Measurements from ENCODE around the gene PAQR8. TPM values are rescaled to one million over a fixed set of nuclear protein-coding genes. Genes with fewer than 3 reads are reported as not detected.

Gene PAQR8
- total RNA-seq, 1 donor from 2014 or later, result 21.2 TPM

- Mint-ChIP-seq H3K4me1 (ENCODE audit: unreplicated experiment) (peaks cover 38% of the 10 kb centered on the region), H3K4me3 (peak overlapping the region; percentile 88), H3K36me3 (no peaks in the 10 kb centered on the region), H3K27me3 (peaks cover 18% of the 10 kb centered on the region), H3K27ac (peak overlapping the region; percentile 85), H3K9me3 (no peaks in the 10 kb centered on the region)
- TF ChIP-seq, protein P1, sequence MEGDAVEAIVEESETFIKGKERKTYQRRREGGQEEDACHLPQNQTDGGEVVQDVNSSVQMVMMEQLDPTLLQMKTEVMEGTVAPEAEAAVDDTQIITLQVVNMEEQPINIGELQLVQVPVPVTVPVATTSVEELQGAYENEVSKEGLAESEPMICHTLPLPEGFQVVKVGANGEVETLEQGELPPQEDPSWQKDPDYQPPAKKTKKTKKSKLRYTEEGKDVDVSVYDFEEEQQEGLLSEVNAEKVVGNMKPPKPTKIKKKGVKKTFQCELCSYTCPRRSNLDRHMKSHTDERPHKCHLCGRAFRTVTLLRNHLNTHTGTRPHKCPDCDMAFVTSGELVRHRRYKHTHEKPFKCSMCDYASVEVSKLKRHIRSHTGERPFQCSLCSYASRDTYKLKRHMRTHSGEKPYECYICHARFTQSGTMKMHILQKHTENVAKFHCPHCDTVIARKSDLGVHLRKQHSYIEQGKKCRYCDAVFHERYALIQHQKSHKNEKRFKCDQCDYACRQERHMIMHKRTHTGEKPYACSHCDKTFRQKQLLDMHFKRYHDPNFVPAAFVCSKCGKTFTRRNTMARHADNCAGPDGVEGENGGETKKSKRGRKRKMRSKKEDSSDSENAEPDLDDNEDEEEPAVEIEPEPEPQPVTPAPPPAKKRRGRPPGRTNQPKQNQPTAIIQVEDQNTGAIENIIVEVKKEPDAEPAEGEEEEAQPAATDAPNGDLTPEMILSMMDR (conservative IDR thresholded peaks at IDR 0.05), result no peak
- no peak for DNase-seq (ENCODE audit: extremely low spot score, unreplicated experiment)
Observed at GRCh38 chr6:52360028-52360427, 1.9 kb upstream of the PAQR8 start.

- peaks cover 38% of the 10 kb centered on the region for H3K4me1 Mint-ChIP-seq (ENCODE audit: unreplicated experiment)
- H3K4me3 Mint-ChIP-seq, result peak overlapping the region; percentile 88
- peak overlapping the region; percentile 85 for H3K27ac Mint-ChIP-seq
- DNase-seq (ENCODE audit: extremely low spot score, unreplicated experiment), result no peak
- no peaks in the 10 kb centered on the region for H3K36me3 Mint-ChIP-seq
- H3K9me3 Mint-ChIP-seq, result no peaks in the 10 kb centered on the region
- TF ChIP-seq, protein P1 (conservative IDR thresholded peaks at IDR 0.05), result no peak
- H3K27me3 Mint-ChIP-seq, result peaks cover 18% of the 10 kb centered on the region
Observed at GRCh38 chr6:52360601-52361413, 1.1 kb upstream of the PAQR8 start.

DNA sequence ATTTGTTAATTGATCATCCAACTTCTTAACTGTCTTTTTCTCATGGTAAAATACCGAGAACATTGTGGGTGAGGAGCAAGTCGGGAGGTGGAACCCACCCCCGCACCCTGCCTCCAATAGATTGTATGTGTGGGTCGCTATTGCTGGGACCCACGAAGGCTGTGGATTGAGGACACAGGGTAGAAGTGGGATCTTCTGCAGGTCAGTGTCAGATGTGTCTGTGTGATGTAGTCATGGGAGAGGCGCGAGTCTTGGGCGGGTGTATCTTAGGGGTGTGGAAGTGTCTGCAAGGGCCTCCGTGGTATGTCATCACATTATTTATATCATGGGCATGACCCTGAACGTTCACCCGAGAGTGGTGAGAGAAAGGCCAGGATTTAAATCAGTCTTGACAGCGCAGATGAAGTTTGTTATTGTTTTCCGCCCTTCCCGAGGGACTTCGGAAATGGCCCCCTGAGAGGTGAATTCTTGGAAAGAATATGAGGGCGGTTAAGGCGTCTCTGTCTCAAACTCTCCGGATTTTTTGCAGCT, 472 bp upstream of the PAQR8 start:
- no peaks in the 10 kb centered on the region for H3K9me3 Mint-ChIP-seq
- TF ChIP-seq, protein P1 (conservative IDR thresholded peaks at IDR 0.05), result no peak
- H3K27me3 Mint-ChIP-seq, result peaks cover 18% of the 10 kb centered on the region
- peaks cover 3% of the 10 kb centered on the region for H3K36me3 Mint-ChIP-seq
- H3K27ac Mint-ChIP-seq, result peak overlapping the region; percentile 85
- H3K4me1 Mint-ChIP-seq (ENCODE audit: unreplicated experiment), result peaks cover 38% of the 10 kb centered on the region
- peak overlapping the region; percentile 88 for H3K4me3 Mint-ChIP-seq
- no peak for DNase-seq (ENCODE audit: extremely low spot score, unreplicated experiment)

DNA sequence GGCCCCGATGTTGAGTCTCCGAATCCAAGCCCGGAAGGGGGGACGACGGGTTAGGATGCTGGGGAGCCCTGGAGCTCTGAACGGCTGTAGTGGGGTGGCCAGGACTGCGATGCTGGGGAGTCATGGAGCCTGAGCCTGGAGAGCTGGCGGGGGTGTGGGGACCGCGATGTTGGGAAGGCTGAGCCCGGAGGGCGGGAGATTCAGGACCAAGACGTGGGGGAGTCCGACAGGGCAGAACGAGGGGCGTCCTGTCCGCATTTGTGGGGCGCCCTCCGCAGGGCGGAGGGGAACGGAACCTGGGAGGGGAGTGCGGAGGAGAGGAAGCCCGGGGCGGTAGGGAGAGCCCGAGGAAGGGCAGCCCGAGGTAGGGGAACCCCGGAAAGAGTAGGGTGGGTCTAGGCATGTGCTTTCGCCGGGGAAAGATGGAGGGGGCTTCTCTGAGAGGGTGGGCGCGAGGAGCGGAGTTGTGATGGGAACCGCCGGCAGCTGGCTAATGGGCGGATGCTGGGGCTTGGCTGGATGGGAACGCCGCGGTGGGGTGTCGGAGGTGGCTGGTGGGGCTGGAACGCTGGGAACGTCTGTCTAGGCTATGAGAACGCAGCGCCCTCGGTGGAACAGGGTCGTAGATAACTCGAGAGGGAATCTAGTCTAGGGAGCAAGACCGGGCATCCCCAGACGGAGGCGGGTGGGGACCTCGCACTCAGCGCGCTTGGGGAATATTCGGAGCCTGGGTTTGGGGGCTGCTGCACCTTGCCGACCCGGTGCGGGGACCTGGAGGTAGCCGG, 684 bp downstream of the PAQR8 start:
- H3K4me3 Mint-ChIP-seq, result peak overlapping the region; percentile 99
- TF ChIP-seq, protein P1 (conservative IDR thresholded peaks at IDR 0.05), result no peak
- peak; percentile 71 for DNase-seq (ENCODE audit: extremely low spot score, unreplicated experiment)
- H3K9me3 Mint-ChIP-seq, result no peaks in the 10 kb centered on the region
- peaks cover 38% of the 10 kb centered on the region for H3K4me1 Mint-ChIP-seq (ENCODE audit: unreplicated experiment)
- H3K36me3 Mint-ChIP-seq, result peaks cover 3% of the 10 kb centered on the region
- H3K27me3 Mint-ChIP-seq, result peaks cover 18% of the 10 kb centered on the region
- peak overlapping the region; percentile 88 for H3K27ac Mint-ChIP-seq

GRCh38 chr6:52363228-52363867, 1.4 kb downstream of the PAQR8 start:
- Mint-ChIP-seq H3K27me3 (peaks cover 18% of the 10 kb centered on the region), H3K9me3 (no peaks in the 10 kb centered on the region), H3K4me1 (ENCODE audit: unreplicated experiment) (peaks cover 38% of the 10 kb centered on the region), H3K27ac (peak overlapping the region; percentile 88), H3K36me3 (peaks cover 3% of the 10 kb centered on the region), H3K4me3 (peak overlapping the region; percentile 99)
- TF ChIP-seq, protein P1 (conservative IDR thresholded peaks at IDR 0.05), result no peak
- DNase-seq (ENCODE audit: extremely low spot score, unreplicated experiment), result no peak
